Ovary (tissue), 3 donors: ENCODE measurements around the gene PCIF1.

Source experiments
- EP300 ChIP-seq: sonication (generic); formaldehyde crosslinking; IDR thresholded peaks from one replicate; pipeline ENCODE4 v1.6.1; 2017; ENCODE audit warnings: antibody characterized with exemption
- TF ChIP-seq, protein P1 (sequence below), 3 donors: fragments of 450-650 bp in 2 of 3; fragments of 200-600 bp in 1 of 3; IDR thresholded peaks; one replicate each; pipeline versions ENCODE4 v1.5.1 to v1.8.0; 2016 to 2022; ENCODE audit warnings: antibody characterized with exemption in 3 of 3, mild to moderate bottlenecking in 1 of 3
- donor health status: DM: no; HTN: no; CAD: no.

GRCh38 chr20:45890985-45891983 is 43.2 kb upstream of the PCIF1 start, which contains the start of the genes CTSA and NEURL2:
- peak; percentile 81 for TF ChIP-seq EP300
- TF ChIP-seq, protein P1, sequence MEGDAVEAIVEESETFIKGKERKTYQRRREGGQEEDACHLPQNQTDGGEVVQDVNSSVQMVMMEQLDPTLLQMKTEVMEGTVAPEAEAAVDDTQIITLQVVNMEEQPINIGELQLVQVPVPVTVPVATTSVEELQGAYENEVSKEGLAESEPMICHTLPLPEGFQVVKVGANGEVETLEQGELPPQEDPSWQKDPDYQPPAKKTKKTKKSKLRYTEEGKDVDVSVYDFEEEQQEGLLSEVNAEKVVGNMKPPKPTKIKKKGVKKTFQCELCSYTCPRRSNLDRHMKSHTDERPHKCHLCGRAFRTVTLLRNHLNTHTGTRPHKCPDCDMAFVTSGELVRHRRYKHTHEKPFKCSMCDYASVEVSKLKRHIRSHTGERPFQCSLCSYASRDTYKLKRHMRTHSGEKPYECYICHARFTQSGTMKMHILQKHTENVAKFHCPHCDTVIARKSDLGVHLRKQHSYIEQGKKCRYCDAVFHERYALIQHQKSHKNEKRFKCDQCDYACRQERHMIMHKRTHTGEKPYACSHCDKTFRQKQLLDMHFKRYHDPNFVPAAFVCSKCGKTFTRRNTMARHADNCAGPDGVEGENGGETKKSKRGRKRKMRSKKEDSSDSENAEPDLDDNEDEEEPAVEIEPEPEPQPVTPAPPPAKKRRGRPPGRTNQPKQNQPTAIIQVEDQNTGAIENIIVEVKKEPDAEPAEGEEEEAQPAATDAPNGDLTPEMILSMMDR (IDR thresholded peaks at IDR 0.05) = peak in 1 of 3 donors; percentile 21
